GM21390 (cell line): Measurements from ENCODE around the gene ZSWIM2.
"Not testable (repeated sequence)": the region's sequence is repeated elsewhere in the genome, so short reads cannot be mapped to it uniquely, and the experiment has no call there.

Source experiments
- ATAC-seq: cut with Tn5 transposase; IDR thresholded peaks from one replicate; pipeline ENCODE4 v1.9.1; 2021; ENCODE audit not compliant: unreplicated experiment

The ZSWIM2 gene

DNA sequence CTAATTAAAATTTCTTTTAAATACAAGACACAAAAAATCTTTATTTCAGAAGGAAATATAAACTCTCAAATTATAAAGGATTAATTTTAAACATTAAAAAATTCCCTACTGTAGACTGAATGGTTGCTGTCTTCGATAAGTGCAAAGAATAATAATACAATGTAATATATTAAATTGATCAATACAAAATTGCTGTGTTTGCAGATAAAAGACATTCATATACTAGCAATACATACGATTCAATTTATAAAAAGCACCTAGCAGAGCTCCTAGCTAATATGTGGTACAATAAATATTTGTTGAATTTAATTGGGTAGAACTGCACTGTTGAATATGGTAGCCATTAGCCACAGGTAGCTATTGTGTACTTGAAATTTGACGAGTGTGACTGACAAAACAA is 6.6 kb downstream of the ZSWIM2 start:
- no peak for ATAC-seq

DNA sequence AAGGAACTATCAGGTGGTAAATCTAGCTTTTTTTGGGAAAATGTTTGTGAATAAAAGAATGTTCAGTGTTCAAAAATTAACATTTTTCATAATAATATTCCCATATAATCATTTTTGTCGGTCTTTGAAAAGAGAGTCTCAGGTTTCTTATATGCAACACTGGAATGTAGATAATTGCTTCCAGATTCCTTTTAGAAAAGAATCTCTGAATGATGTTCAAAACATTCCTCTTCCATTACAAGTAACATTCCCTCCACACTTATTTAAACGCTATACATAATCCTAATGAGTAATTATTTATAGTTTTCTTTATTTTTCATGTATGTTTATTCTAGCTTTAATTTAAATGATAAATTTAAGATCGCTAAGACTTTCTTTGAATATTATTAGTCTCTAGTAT is 7.0 kb downstream of the ZSWIM2 start:
- ATAC-seq: no peak

- ATAC-seq: no peak
Observed at GRCh38 chr2:186835628-186836027, 13.3 kb downstream of the ZSWIM2 start.

GRCh38 chr2:186827862-186828492 is 21.0 kb downstream of the ZSWIM2 start:
- no peak for ATAC-seq

- ATAC-seq: no peak
Observed at GRCh38 chr2:186827411-186827810, 21.6 kb downstream of the ZSWIM2 start.

GRCh38 chr2:186822323-186822722 is 26.6 kb downstream of the ZSWIM2 start:
- ATAC-seq: no peak

DNA sequence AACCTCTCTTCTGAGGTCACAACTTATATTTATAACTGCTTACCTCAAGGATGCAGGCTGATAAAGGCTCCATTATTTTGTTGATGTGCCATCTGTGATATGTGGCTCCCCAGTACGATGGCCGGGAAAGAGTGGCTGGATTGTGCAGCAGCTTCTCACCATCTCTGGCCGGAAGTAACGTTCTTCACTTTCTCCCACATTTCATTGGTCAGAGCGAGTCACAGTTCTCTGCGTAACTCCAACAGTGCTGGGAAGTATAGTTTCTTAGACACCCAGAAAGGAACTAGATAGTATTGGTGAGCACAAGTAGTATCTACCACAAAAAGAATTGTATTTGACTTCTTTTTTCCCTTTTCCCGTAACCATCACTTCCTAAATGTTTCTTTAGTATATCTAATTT is 28.7 kb downstream of the ZSWIM2 start:
- ATAC-seq: no peak

GRCh38 chr2:186811760-186812159 is 37.2 kb downstream of the ZSWIM2 start:
- not testable (repeated sequence) for ATAC-seq

- ATAC-seq: no peak
Observed at GRCh38 chr2:186806591-186806990, 42.4 kb downstream of the ZSWIM2 start.

GRCh38 chr2:186798604-186799003 is 50.4 kb downstream of the ZSWIM2 start:
- not testable (repeated sequence) for ATAC-seq

DNA sequence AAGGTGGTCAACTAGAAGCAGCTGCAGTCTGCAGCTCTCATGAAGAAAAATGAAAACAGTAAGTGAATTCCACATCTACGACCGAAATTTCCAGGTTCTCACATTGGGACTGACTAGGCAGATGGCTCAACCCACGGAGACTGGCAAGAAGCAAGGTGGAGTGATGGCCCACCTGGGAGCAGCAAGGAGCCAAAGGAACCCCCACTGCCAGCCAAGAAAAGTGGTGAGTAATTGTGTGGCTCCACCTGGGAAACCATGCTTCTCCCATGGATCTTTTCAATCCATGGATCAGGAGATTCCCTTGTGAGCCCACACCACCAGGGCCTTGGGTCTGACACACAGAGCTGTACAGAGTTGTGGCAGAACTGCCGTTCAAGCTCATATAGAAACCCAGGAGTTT is 64.0 kb downstream of the ZSWIM2 start:
- no peak for ATAC-seq

DNA sequence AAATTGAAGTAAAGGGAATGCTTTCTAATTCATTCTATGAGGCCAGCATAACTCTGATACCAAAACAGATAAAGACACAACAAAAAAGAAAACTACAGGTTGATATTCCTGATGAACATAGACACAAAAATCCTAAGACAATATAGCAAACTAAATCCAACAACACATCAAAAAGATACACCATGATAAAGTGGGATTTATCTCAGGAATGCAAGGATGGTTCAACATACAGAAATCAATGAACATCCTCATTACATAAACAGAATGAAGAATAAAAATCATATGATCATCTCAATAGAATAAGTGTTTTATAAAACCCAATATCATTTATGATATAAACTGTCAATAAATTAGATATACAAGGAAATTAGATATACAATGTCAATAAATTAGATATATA is 65.7 kb downstream of the ZSWIM2 start:
- ATAC-seq: no peak

DNA sequence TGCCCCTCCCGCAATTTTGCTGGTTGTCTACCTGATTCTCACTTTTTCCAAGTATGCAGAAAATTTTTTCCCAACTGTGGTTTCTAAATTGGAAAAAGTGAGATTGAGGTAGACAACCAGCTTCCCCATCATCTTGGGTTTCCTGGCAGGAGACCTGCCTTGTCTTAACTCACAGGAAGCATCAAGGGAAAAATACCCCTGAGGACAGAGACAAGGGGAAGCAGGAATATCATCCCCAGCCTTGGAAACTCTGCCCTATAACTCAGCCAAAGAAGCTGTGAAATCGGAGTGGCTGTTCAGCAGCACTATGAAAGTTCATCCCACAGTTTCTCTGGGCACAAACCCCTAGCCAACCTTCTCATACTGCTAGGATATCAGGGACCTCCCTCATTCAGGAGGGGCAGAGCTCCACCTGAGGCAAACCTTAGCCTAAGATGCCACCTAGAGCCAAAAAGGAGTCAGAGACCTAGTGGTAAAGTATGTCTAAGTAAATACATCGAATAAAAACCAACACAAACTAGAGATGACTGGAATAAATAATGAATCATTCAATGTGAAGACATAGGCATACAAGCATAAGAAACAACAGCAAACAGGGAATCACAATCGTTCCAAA is 68.2 kb downstream of the ZSWIM2 start:
- no peak for ATAC-seq
